Stimulated activated CD4-positive, alpha-beta T cell treated with anti-CD3 and anti-CD28 coated beads, Interleukin-15, amount 100 ng/mL, for 48 hours (primary cell): ENCODE measurements around the gene ALKBH8.
"Not testable (repeated sequence)": the region's sequence is repeated elsewhere in the genome, so short reads cannot be mapped to it uniquely, and the experiment has no call there.

Experiments used
- DNase-seq, 2 donors: peaks; one replicate each; pipeline ENCODE4 v3.0.0-alpha.2; 2020; ENCODE audit warnings: low read depth in 2 of 2

Gene ALKBH8

GRCh38 chr11:107576497-107577345 is 11.2 kb upstream of the ALKBH8 start:
- DNase-seq: peak in 1 of 2 donors; percentile 44

- DNase-seq: no peak
Measured at GRCh38 chr11:107573438-107573837, 7.9 kb upstream of the ALKBH8 start.

- no peak for DNase-seq
Measured at GRCh38 chr11:107570015-107570414, 4.5 kb upstream of the ALKBH8 start.

GRCh38 chr11:107567739-107568335 is 2.3 kb upstream of the ALKBH8 start:
- no peak for DNase-seq

- DNase-seq: no peak
Measured at GRCh38 chr11:107566569-107566968, 1.0 kb upstream of the ALKBH8 start.

GRCh38 chr11:107565955-107566501 is 493 bp upstream of the ALKBH8 start:
- not testable (repeated sequence) for DNase-seq

- DNase-seq: no peak
Measured at GRCh38 chr11:107564877-107565218, 687 bp downstream of the ALKBH8 start.

- no peak for DNase-seq
Measured at GRCh38 chr11:107563702-107564101, 1.8 kb downstream of the ALKBH8 start.

- DNase-seq: no peak
Measured at GRCh38 chr11:107562647-107563208, 2.8 kb downstream of the ALKBH8 start.

GRCh38 chr11:107561688-107562087 is 3.8 kb downstream of the ALKBH8 start:
- DNase-seq: no peak

- DNase-seq: no peak
Measured at GRCh38 chr11:107550304-107550703, 15.2 kb downstream of the ALKBH8 start.

- no peak for DNase-seq
Measured at GRCh38 chr11:107549954-107550285, 15.6 kb downstream of the ALKBH8 start.

GRCh38 chr11:107549253-107549953 is 16.1 kb downstream of the ALKBH8 start:
- no peak for DNase-seq

GRCh38 chr11:107547961-107548360 is 17.6 kb downstream of the ALKBH8 start:
- no peak for DNase-seq

- DNase-seq: no peak
Measured at GRCh38 chr11:107545101-107545514, 20.4 kb downstream of the ALKBH8 start.

- no peak for DNase-seq
Measured at GRCh38 chr11:107538821-107539220, 26.7 kb downstream of the ALKBH8 start.

GRCh38 chr11:107538239-107538638 is 27.3 kb downstream of the ALKBH8 start:
- no peak for DNase-seq

- DNase-seq: not testable (repeated sequence)
Measured at GRCh38 chr11:107537155-107537554, 28.4 kb downstream of the ALKBH8 start.

- no peak for DNase-seq
Measured at GRCh38 chr11:107526197-107526596, 39.3 kb downstream of the ALKBH8 start.

- no peak for DNase-seq
Measured at GRCh38 chr11:107508858-107509244, 56.7 kb downstream of the ALKBH8 start.

- no peak for DNase-seq
Measured at GRCh38 chr11:107508201-107508857, 57.2 kb downstream of the ALKBH8 start.
